SK-N-SH (cell line): ENCODE results near the gene EEF2K.

Source experiments
- EP300 ChIP-seq, 2 experiments: IDR thresholded peaks; 2 replicates each; pipeline versions ENCODE4 v1.4.0 to v1.6.1; 2012; ENCODE audit warnings: borderline replicate concordance in 1 of 2, low read depth in 1 of 2, low read length in 1 of 2
- MAX ChIP-seq: IDR thresholded peaks from 2 replicates; pipeline ENCODE4 v1.4.0; 2012; ENCODE audit warnings: low read depth
- RCOR1 ChIP-seq: fragments of 150-350 bp; IDR thresholded peaks from 2 replicates; pipeline ENCODE4 v1.6.1; 2017; ENCODE audit warnings: antibody characterized with exemption, low read length
- SIN3A ChIP-seq: IDR thresholded peaks from 2 replicates; pipeline ENCODE4 v1.6.1; 2012; ENCODE audit warnings: low read depth, mild to moderate bottlenecking, low read length, moderate library complexity, borderline replicate concordance
- TF ChIP-seq, protein P1 (sequence below): fragments of 200-600 bp; sonication (generic); IDR thresholded peaks from 2 replicates; pipeline ENCODE4 v1.6.1; 2017; ENCODE audit warnings: antibody characterized with exemption, mild to moderate bottlenecking, moderate library complexity
- TF ChIP-seq, protein P2 (sequence below): IDR thresholded peaks from 2 replicates; pipeline ENCODE4 v1.6.1; 2012; ENCODE audit warnings: mild to moderate bottlenecking, low read depth, low read length, moderate library complexity
- TF ChIP-seq, protein P3 (sequence below): fragments of 150-350 bp; IDR thresholded peaks from 2 replicates; pipeline ENCODE4 v1.6.1; 2017; ENCODE audit warnings: antibody characterized with exemption, low read length, low read depth, borderline replicate concordance

DNA sequence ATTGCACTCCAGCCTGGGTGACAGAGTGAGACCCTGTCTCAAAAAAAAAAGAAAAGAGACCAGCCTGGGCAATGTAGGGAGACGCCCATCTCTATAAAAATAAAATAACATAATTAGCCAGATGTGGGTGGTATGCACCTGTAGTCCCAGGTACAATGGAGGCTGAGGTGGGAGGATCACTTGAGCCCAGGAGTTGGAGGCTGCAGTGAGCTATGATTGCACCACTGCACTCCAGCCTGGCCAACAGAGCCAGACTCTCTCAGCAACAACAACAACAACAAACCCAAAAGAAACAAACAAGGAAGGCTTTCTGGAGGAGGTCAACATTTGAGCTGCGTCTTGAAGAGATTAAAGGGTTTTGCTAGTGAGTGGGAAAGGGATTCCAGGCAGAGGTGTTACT is 8.3 kb downstream of the EEF2K start:
- TF ChIP-seq, protein P1, sequence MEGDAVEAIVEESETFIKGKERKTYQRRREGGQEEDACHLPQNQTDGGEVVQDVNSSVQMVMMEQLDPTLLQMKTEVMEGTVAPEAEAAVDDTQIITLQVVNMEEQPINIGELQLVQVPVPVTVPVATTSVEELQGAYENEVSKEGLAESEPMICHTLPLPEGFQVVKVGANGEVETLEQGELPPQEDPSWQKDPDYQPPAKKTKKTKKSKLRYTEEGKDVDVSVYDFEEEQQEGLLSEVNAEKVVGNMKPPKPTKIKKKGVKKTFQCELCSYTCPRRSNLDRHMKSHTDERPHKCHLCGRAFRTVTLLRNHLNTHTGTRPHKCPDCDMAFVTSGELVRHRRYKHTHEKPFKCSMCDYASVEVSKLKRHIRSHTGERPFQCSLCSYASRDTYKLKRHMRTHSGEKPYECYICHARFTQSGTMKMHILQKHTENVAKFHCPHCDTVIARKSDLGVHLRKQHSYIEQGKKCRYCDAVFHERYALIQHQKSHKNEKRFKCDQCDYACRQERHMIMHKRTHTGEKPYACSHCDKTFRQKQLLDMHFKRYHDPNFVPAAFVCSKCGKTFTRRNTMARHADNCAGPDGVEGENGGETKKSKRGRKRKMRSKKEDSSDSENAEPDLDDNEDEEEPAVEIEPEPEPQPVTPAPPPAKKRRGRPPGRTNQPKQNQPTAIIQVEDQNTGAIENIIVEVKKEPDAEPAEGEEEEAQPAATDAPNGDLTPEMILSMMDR: no peak
- TF ChIP-seq, protein P2, sequence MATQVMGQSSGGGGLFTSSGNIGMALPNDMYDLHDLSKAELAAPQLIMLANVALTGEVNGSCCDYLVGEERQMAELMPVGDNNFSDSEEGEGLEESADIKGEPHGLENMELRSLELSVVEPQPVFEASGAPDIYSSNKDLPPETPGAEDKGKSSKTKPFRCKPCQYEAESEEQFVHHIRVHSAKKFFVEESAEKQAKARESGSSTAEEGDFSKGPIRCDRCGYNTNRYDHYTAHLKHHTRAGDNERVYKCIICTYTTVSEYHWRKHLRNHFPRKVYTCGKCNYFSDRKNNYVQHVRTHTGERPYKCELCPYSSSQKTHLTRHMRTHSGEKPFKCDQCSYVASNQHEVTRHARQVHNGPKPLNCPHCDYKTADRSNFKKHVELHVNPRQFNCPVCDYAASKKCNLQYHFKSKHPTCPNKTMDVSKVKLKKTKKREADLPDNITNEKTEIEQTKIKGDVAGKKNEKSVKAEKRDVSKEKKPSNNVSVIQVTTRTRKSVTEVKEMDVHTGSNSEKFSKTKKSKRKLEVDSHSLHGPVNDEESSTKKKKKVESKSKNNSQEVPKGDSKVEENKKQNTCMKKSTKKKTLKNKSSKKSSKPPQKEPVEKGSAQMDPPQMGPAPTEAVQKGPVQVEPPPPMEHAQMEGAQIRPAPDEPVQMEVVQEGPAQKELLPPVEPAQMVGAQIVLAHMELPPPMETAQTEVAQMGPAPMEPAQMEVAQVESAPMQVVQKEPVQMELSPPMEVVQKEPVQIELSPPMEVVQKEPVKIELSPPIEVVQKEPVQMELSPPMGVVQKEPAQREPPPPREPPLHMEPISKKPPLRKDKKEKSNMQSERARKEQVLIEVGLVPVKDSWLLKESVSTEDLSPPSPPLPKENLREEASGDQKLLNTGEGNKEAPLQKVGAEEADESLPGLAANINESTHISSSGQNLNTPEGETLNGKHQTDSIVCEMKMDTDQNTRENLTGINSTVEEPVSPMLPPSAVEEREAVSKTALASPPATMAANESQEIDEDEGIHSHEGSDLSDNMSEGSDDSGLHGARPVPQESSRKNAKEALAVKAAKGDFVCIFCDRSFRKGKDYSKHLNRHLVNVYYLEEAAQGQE: no peak
- no peak for TF ChIP-seq MAX
- TF ChIP-seq, protein P3, sequence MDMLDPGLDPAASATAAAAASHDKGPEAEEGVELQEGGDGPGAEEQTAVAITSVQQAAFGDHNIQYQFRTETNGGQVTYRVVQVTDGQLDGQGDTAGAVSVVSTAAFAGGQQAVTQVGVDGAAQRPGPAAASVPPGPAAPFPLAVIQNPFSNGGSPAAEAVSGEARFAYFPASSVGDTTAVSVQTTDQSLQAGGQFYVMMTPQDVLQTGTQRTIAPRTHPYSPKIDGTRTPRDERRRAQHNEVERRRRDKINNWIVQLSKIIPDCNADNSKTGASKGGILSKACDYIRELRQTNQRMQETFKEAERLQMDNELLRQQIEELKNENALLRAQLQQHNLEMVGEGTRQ: no peak
- no peak for TF ChIP-seq EP300 (IDR thresholded peaks at IDR 0.05; ENCODE audit: borderline replicate concordance in 1 of 2, low read depth in 1 of 2, low read length in 1 of 2)
- TF ChIP-seq RCOR1: no peak
- TF ChIP-seq SIN3A: no peak
